ACHN (cell line): Measurements from ENCODE around the gene KLRG1.
A peak's percentile ranks its signal among the peaks of the same experiment; 100 is the strongest.

ENCODE experiments used
- DNase-seq: peaks from one replicate; pipeline ENCODE4 v3.0.0-alpha.2; 2015
- in situ Hi-C: cut with HindIII; loops from 2 replicates; pipeline ENCODE4 v1.10.0; 2017; ENCODE audit warnings: low sequenced_read_pairs, low pct_ligation_motif_present, low pct_unique_long_range_greater_than_20kb

The KLRG1 gene

DNA sequence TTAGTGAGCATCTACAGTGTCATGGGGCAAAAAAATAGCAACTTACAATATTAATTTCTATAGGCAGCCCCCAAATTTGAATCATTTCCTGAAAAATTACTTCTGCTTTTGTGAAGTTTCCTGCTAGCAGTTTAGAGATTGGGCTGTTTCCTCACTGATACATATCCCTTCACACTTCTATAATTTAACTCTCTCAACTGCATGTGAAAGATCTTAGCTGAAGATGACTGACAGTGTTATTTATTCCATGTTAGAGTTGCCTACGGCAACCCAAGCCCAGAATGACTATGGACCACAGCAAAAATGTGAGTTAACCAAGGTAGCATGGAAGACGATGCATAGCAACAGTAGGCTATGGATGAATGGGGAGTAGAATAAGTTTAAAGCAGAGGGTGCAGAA is at the start of gene KLRG1:
TSS of gene KLRG1 (plus strand) at position 134 of the 400 bp plus-strand sequence. CDS start at position 224, 90 bp downstream.
- in situ Hi-C loops: no loop called here
- no peak for DNase-seq

DNA sequence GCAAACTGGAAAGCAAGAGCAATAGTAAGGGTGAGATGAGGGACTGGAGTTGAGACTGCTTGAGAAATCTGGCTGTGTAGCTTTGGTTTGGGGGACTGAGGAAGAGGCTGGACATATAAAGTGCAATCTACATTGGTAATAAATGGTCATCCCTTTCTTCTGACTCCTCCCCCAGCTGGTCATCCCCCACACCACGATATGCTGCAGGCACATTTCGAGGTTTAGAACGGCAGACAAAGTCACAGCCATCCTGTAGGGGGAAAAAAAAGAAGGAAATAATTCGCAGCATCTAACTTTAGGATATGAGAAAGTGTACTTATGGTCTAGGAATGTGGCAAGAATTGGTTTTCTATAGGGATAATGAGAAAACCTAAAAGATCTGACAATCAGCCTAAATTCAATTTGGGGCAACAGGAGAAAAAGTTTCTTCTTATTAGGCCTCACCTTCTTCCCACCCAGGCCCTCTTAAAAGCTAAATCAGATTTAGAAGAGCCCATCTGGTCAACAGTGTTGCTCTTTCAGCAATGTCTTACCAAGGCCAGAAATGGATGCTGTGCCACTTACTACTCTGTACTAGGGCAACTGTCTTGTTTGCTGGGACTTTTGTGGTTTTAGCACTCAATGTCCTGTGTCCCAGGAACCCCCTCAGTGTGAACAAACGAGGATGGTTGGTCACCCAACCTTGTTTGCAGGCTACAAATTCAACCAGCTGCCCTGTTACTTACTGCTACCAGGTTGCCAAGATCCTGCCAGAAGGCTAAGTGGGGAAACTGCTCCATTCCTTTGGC is 47.5 kb upstream of the KLRG1 start:
- DNase-seq: no peak
- in situ Hi-C loops: no loop called here

DNA sequence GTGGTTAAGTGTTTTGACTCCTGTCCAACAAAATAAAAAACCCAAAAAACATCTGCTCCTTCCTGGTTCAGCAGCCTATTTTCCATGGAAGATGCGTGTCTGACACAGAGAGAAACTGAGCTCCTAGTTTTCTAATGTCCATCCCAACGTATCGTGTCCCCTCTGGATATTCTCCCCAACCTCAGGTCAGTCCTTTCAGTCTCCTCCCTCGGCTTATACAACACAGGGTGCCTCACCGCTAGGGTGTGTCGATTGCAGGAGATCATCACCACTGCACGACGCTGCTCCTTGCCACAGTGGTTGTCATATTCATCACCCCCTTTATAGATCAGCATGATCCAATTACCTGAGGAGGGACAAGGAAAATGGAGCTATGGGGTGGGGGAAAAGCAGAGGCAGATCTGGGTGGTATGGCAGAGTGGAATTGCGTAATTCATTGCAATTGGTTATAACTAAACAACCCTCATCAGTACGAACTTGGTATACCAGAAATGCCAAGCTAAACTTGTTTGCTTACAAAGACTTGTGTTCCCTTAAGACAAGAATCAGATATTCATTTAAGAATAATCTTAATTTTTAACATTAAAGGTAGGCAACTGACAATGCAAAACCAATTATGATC is 45.7 kb upstream of the KLRG1 start:
- DNase-seq: no peak
- in situ Hi-C loops: no loop called here

DNA sequence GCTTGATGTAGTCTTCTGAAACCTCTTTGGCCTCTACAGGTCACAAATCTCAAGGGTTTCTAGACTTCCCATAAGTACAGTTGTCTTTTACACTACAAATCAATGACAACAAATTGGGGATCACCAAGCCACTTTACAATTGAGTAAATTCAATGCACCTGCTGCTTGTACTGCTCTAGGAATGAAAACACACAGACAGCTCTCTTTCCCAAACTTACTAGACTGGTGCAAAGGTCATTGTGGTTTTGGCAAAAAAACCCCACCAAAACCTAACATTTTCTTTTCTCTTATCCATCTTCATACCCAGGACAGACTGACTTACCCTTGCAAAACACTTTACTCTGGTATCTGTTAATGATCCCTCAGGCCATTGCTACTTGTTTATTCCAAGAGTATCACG is 42.6 kb upstream of the KLRG1 start:
- in situ Hi-C loops: no loop called here
- DNase-seq: no peak

DNA sequence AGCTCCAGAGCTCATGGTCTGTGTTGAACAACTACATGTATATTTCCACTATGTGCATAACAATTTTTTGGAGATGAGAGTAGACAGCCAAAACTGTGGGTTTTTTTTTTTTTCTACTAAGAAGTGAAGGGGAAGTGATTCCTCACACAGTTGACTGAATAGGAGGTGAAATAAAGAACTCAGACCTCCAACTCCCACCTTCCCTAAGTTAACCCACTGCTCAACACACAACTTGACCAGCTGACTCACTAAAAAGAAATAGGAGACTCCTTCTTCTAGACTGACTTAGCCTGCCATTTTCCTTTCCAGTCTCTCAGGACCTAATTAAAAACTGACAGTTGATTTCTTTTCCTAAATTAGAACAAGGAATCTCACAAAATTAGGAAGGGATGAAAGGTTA is 41.6 kb upstream of the KLRG1 start:
- in situ Hi-C loops: no loop called here
- DNase-seq: no peak

DNA sequence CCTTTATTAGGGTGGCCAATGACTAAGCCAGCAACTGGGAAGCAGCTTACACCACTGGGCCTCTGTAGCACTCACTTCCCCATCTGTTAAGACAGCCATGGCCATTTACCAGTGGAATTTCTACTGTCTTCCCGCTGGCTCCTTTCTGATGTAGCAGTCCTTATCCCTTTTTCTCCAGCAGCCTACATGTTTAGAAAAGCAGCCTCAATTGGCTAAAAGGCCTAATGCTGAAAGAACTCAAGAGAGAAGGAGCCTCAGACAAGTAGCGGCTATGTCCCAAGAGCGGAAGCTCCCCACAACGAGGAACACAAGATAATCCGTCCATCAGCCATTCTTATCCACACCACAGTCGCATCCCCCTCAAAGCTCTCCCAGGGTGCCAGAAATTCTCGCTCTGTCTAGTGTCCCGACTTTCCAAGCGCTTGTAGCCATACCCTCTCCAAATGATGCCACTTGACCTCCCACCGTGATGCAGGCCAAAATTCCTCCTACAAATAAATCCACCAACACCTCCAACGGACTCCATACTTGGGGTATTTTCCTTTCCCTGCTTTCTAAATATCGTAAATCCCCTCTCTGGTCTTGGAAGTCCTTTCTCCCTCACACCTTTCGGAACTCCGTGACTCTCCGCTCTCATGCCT is 40.5 kb upstream of the KLRG1 start:
- peak; percentile 52 for DNase-seq
- in situ Hi-C loops: no loop called here

DNA sequence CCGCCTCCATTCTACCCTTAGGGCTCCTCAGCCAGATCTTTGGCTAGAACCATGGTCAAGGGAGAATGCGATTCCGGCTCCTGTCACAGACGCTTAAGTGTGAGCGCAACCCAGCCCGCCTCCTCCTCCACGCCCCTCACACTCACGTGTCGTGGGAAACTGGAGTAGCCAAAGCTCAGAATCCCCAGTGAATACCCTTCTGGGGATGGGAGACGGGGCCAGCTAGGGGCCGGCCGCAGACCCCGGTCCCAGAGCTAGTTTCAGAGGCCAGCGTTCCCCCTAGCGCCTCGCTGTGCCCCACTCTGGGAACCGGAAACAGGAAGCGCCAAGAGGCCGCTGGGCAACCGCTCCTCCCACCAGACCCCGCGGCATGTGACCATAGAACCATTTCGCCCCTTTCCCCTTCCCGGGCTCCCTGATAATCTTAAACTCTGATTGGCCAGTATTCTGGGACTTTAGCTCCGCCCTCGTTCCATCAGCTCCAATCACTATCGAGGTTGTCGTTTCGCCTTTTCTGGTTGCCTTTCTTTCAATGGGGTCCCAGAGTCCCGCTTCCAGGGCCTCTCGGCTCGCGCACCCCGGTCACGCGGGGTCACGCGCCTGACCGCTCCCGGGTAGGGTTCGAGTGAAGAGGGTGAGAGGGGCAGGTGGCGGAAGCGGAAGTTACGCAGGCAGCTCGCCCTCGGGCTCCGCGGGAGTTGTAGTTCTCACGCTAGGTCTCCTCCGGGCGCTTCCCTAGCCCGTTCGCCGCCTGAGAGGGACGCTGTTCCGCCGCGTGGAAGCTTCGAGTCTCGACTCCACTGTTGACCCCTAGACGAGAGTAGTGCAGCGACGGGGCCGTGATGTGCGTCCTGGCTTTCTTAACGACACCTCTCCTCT is 39.8 kb upstream of the KLRG1 start, which contains the start of gene M6PR:
TSS of gene M6PR (minus strand) at position 304 of the 879 bp plus-strand sequence. CDS start 3,241 bp downstream, outside the sequence.
- DNase-seq: peak; percentile 99
- in situ Hi-C loops: no loop called here

DNA sequence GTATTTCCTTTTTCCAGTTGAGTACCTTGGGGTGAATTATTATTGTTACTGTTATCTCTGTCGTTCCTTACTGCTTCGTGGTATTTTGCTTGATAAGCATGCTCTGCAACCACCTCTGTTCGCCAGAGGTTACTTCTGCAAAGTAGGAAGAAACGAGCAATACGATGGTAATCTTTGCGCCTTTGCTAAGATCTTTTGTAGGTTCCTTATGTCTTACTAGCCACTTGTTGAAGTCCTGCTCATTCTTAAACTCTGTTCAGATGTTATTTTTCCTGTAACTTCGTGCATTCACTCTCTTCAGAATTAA is 39.2 kb upstream of the KLRG1 start:
- in situ Hi-C loops: no loop called here
- DNase-seq: no peak

DNA sequence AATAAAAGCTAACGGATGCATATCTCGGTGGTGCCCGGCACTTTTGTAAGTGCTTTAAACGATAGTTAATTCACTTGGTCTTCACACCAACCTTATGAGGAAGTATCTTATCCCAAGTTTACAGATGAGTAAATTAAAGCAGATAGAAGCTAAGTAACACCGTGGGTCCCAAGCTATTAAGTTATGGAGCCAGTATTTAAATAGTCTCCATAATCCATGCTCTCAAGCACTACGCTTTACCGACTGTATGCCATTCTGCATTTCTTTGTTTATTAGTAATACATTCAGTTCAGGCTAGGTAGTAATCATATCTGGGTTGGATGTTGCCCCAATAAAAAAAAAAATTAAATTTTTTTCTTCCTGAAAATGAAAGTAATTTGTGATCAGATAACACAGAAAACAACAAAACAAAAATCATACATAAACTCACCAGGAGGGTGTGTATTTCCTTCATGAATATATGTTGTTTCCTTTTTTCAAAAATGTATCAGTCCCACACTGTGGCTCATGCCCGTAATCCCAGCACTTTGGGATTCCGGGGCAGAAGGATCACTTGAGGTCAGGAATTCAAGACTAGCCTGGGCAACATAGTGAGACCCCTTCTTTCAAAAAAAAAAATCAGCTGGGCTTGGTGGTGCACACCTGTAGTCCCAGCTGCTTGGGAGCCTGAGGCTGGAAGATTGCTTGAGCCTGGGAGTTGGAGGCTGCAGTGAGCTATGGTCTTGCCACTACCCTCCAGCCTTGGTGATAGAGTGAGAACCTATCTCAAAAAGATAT is 38.5 kb upstream of the KLRG1 start:
- DNase-seq: peak; percentile 13
- in situ Hi-C loops: no loop called here

DNA sequence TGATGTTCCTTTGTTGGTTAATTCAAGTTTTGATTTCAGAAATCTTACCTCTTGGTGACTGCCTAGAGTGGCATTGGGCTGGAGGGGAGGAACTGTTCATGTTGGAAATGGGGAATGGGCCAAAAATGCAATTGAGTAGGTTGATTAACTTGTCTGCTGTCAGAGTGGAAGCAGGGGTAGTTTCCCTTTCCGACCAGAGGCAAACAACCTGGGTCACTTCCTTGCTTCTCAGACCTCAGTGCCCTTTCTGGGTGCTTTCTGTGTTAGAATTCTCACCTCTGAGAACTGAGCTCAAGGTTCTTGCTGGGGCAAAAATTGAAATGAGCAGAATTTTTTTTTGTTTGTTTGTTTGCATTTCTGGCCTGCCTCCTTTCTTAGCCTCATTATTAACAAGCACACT is 37.6 kb upstream of the KLRG1 start:
- in situ Hi-C loops: no loop called here
- DNase-seq: no peak

DNA sequence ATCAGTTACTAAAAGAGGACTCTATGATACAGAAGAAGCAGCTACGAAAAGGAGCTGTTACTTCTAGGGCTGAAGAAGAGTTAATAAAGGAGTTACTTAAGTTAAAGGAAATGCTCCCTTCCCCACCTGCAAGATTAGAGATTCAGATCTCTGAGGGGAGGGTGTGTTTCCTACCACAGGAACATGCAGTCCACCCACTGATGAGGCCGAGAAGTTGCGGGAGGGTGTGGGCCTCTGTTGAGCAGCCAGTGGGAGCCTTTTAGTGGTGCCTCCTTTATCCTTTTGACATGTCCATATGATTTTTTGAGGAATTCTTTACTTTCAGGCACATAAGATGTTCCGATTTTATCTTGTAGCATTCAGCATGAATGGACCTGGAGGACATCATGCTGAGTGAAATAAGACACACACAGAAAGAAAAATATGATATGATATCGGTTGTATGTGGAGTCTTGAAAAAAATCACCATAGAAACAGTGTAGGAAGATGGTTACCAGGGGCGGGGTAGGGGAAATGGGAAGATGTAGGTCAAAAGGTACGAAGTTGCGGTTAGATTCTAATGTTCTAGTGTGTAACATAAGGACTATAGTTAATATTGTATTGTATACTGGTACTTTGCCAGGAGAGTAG is 35.5 kb upstream of the KLRG1 start:
- in situ Hi-C loops: no loop called here
- DNase-seq: no peak

DNA sequence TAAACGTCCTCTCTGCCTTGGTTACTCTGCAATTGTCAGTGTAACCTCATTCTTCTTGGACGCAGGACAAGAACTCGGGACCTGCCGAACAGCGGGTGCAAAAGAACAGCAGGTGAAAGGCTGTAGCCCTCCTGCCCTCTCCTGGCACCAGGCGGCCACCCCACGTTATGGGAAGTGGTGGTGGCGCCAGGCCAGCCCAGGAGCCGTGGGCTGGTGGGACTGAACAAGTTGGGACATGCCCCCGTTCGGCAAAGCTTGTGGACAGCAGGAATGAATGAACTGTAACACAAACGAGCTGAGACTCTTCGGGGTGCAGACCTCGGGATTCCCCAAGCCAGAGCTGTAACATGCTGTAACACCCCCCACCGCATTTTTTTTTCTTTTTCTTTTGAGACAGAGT is 33.3 kb upstream of the KLRG1 start:
- in situ Hi-C loops: no loop called here
- no peak for DNase-seq

DNA sequence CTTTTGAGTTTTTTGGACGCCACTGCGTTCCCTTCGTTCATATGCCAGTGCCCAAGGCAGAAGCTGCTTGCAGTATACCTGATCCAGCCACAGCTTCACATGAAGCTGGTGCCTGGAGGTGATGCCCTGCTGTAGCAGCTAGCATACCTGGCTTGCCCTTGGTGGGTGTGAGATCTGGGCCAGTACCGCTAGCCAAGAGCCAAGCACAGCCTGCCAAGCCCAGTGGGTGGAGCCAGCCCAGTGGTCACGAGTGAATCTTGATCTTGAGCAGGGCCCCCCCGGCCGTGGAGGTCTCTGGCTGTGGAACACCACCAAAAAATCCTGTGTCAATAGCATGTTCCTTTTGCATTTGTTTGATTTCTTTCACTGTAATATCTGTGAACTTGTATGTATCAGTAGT is 32.6 kb upstream of the KLRG1 start:
- DNase-seq: no peak
- in situ Hi-C loops: no loop called here

DNA sequence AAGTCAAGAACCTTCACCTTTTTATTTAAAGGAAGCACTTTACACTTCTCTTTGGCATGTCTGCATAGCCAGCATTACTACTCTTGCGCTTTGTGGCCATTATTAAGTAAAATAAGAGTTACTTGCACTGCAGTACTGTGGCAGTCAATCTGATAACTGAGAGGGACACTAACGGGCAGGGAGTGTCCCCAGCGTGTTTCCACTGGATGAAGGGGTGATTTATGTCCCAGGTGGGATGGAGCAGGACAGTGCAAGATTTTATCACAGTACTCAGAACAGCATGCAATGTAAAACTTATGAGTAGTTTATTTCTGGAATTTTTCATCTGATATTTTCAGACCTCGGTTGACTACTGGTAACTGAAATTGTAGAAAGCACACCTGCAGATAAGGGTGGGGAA is 31.8 kb upstream of the KLRG1 start:
- no peak for DNase-seq
- in situ Hi-C loops: no loop called here

DNA sequence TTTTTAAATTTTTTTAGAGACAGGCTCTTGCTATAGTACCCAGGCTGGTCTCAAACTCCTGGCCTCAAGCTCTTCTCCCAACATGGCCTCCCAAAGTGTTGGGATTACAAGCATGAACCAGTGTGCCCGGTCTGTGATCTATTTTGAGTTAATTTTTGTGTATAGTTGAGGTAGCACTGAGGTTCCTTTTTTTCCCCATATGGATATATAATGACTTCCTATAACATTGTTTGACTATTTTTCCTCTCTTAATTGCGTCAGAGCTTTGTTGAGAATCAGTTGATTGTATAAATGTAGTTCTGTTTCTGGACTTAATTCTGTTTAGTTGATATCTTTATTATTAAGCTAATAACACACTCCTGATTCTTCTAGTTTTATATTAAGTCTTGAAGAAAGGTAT is 31.3 kb upstream of the KLRG1 start:
- in situ Hi-C loops: no loop called here

DNA sequence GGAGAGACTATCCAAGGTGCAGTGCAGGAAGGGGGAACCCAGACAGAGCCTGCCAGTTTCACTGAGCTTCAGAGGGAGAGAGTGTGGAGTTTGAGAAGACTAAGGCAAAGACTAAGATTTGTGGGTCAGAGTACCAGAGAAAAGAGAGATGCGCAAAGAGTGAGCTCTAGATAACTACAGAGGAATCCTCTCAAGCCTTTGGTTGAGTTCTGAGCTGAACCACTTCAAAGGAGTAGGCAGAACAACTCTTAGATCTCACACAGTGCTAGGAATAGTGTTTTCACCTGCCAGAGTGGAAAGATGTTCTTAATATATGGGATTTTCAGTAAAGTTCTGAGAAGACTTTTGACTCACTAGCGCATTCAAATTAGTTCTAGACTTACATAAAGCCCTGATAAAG is 29.2 kb upstream of the KLRG1 start:
- no peak for DNase-seq
- in situ Hi-C loops: no loop called here

More for the DNA sequence above, 31.3 kb upstream of the KLRG1 start:
- DNase-seq: no peak

DNA sequence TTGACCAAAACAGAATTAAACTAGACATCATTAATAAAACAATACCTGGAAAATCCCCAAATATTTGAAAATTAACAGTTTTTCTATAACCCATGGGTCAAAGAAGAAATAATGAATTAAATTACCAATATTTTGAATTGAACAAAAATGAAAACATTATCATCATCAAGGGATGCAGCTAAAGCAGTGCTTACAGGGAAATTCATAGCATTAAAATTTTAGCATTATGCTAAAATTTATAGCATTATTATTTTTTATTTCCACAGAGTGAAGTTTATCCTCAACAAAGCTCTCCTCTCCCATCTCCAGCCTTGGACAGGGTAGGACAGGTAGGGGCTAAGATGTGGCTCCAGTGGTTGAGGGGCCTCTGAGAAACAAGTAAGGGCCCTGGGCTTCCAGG is 20.6 kb upstream of the KLRG1 start:
- DNase-seq: no peak
- in situ Hi-C loops: no loop called here

DNA sequence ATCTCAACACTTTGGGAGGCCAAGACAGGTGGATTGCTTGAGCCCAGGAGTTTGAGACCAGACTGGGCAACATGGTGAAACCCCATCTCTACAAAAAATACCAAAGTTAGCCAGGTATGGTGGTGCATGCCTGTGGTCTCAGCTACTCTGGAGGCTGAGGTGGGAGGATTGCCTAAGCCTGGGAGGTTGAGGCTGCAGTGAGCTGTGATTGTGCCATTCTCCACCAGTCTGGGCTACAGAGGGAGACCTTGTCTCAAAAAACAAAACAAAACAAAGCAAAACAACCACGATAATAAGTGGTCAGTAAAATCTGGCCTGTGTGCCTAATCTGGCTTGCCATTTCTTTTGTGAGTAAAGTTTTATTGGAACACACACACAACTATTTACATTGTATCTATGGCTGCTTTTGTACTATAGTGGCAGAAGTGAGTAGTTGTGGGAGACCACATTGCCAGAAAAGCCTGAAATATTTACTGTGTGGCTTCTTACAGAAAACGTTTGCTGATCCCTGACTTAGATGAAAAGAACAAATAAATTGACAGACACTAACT is 19.4 kb upstream of the KLRG1 start:
- in situ Hi-C loops: no loop called here
- no peak for DNase-seq
